PC-3 (cell line): ENCODE measurements around the gene RAET1E. TPM values are rescaled to one million over a fixed set of nuclear protein-coding genes. Genes with fewer than 3 reads are reported as not detected.
"Not testable (repeated sequence)": the region's sequence is repeated elsewhere in the genome, so short reads cannot be mapped to it uniquely, and the experiment has no call there.

Source experiments
- ATAC-seq: fragments of 200-7000 bp; cut with Tn5 transposase; 2 replicates; pipeline ENCODE4 v1.9.1; 2020; ENCODE audit warnings: mild to moderate bottlenecking, moderate library complexity
- BruUV-seq: library from RNA; stranded (reverse); fragments of 400-500 nt; replicated peaks from 2 replicates; lab custom pipeline; 2021; lab: Mats Ljungman, UMichigan
- CTCF ChIA-PET: fragments of 300-600 bp; sonication (Branson Sonifier 250); formaldehyde crosslinking; loops from one replicate; lab custom pipeline; 2022; ENCODE audit warnings: antibody characterized with exemption; lab: Charles Lee
- POLR2A ChIA-PET: fragments of 300-600 bp; sonication (Branson Sonifier 250); formaldehyde crosslinking; loops from one replicate; lab custom pipeline; 2022; ENCODE audit warnings: antibody characterized with exemption; ENCODE audit not compliant: unreplicated experiment; lab: Charles Lee
- DNase-seq: peaks from one replicate; pipeline ENCODE4 v3.0.0-alpha.2; 2015
- H2AFZ ChIP-seq: fragments of 300-600 bp; sonication (generic); 2 replicates; pipeline ENCODE4 v1.6.0; 2016; ENCODE audit warnings: antibody characterized with exemption, low read length
- H3F3A ChIP-seq: fragments of 300-600 bp; sonication (generic); one replicate; pipeline ENCODE4 v1.6.0; 2017; ENCODE audit warnings: antibody characterized with exemption, low read length, control low read depth, mild to moderate bottlenecking; ENCODE audit not compliant: unreplicated experiment
- H3K27ac ChIP-seq: fragments of 300-600 bp; sonication (generic); 2 replicates; pipeline ENCODE4 v1.5.1; 2016; ENCODE audit warnings: mild to moderate bottlenecking, low read length
- H3K27me3 ChIP-seq: fragments of 300-600 bp; sonication (generic); 2 replicates; pipeline ENCODE4 v1.6.1; 2016; ENCODE audit warnings: low read length, mixed read lengths
- H3K36me3 ChIP-seq: fragments of 300-600 bp; sonication (generic); 2 replicates; pipeline ENCODE4 v1.6.1; 2016; ENCODE audit warnings: low read depth, mixed run types, low read length, mixed read lengths
- H3K4me1 ChIP-seq: fragments of 300-600 bp; sonication (generic); 2 replicates; pipeline ENCODE4 v1.5.1; 2016; ENCODE audit warnings: low read length; ENCODE audit not compliant: insufficient read depth
- H3K4me2 ChIP-seq: fragments of 300-600 bp; sonication (generic); 2 replicates; pipeline ENCODE4 v1.6.0; 2016; ENCODE audit warnings: low read length
- H3K4me3 ChIP-seq: fragments of 300-600 bp; sonication (generic); 2 replicates; pipeline ENCODE4 v1.5.1; 2016; ENCODE audit warnings: mild to moderate bottlenecking, low read length, mixed read lengths
- H3K79me2 ChIP-seq: fragments of 300-600 bp; sonication (generic); 2 replicates; pipeline ENCODE4 v1.6.1; 2017; ENCODE audit warnings: low read length, mixed read lengths
- H3K9ac ChIP-seq: fragments of 300-600 bp; sonication (generic); 2 replicates; pipeline ENCODE4 v1.6.0; 2016; ENCODE audit warnings: mild to moderate bottlenecking, low read length
- H3K9me2 ChIP-seq: fragments of 300-600 bp; sonication (generic); replicated peaks from 2 replicates; pipeline ENCODE4 v1.6.1; 2016; ENCODE audit warnings: mixed run types, low read length, mixed read lengths
- H3K9me3 ChIP-seq: fragments of 300-600 bp; sonication (generic); 2 replicates; pipeline ENCODE4 v1.6.1; 2016; ENCODE audit warnings: low read length, mixed read lengths
- H4K20me1 ChIP-seq: fragments of 300-600 bp; sonication (generic); 2 replicates; pipeline ENCODE4 v1.6.1; 2016; ENCODE audit warnings: low read length, mixed read lengths
- CTCF ChIP-seq: fragments of 300-600 bp; sonication (generic); conservative IDR thresholded peaks from 2 replicates; pipeline ENCODE4 v1.5.1; 2017; ENCODE audit warnings: antibody characterized with exemption, low read depth, mild to moderate bottlenecking, low read length
- EZH2 ChIP-seq: fragments of 300-600 bp; sonication (generic); IDR thresholded peaks from one replicate; pipeline ENCODE4 v1.6.1; 2017; ENCODE audit warnings: antibody characterized with exemption, mild to moderate bottlenecking, low read length; ENCODE audit not compliant: unreplicated experiment
- EZH2phosphoT487 ChIP-seq: fragments of 300-600 bp; sonication (generic); IDR thresholded peaks from 2 replicates; pipeline ENCODE4 v1.6.1; 2018; ENCODE audit warnings: mild to moderate bottlenecking, antibody characterized with exemption, low read length, borderline replicate concordance
- intact Hi-C: fragments of 100-400 bp; cut with micrococcal nuclease; formaldehyde crosslinking; loops from 2 replicates; pipeline ENCODE4 v1.9.0; 2023
- total RNA-seq: library from RNA; depleted of rRNA; stranded (reverse); fragments of >200 nt; gene quantifications from 2 replicates; pipeline ENCODE4 v1.2.3, GENCODE V29; 2014

RAET1E gene
- total RNA-seq, 1 experiment from 2014 or later = 0.40 TPM

DNA sequence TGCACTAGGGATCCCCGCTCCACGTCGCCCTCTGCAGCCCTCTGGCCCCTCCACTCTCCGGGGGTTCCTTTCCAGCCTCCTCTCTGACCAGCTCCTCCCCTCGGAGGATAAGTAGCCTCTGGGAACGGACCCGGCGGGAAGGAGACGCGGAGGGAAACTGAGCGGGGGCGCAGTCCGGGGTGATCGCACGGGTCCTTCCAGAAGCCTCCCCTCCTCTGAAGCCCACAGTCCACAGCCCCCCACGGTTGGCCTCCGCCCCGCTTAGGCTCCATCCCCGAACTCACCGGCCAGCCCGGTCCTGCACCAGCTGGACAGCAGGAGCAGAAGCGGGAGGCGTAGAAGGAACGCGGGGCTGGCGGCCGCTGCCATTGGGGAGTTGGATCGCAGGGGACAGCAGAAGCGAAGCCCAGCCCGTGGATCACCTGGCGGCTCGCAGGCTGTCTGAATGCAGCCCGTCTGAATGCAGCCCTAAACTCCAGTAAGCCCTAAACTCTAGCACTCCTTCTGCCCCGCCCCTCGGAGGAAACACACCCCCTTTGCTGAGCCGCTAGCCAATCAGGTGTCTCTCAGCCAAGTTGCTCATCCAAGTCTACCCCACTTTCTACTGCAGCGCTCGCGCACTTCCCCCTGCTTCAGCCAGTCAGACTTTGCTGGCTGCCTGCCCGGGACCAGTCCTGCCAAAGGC lies 24.9 kb upstream of the RAET1E start, which contains the start of gene RAET1G:
Gene RAET1G (minus strand): TSS at position 480 of the 685 bp plus-strand sequence. CDS start 111 bp downstream, at position 369.
- ATAC-seq (peak; percentile 84), DNase-seq (peak; percentile 85)
- no TSS peak for BruUV-seq
- Histone ChIP-seq H3K4me1 (peaks cover 8% of the 10 kb centered on the region; the same call in 1 of the 2 replicates), H3K9ac (no peak within 1 kb of the TSS), H3K4me2 (peak within 1 kb of the TSS; percentile 91), H3K36me3 (no peaks in the 10 kb centered on the region; the same call in 1 of the 2 replicates), H3K27ac (no peak within 1 kb of the TSS), H3K4me3 (peak within 1 kb of the TSS; percentile 80), H3F3A (no peaks in the 10 kb centered on the region), H2AFZ (peak within 1 kb of the TSS; percentile 92), H3K9me2 (no peaks in the 10 kb centered on the region), H3K79me2 (no peaks in the 10 kb centered on the region), H3K9me3 (no peaks in the 10 kb centered on the region), H4K20me1 (no peaks in the 10 kb centered on the region), H3K27me3 (no peaks in the 10 kb centered on the region)
- intact Hi-C loops = loop anchor here (10.0 kb wide), 1 partner anchor 378 kb away; the partner anchor contains the start of gene PPIL4
- ChIA-PET POLR2A (no interaction called here), CTCF (no interaction called here)
- TF ChIP-seq CTCF = no peak
- no peak for TF ChIP-seq EZH2phosphoT487
- no peak for TF ChIP-seq EZH2

DNA sequence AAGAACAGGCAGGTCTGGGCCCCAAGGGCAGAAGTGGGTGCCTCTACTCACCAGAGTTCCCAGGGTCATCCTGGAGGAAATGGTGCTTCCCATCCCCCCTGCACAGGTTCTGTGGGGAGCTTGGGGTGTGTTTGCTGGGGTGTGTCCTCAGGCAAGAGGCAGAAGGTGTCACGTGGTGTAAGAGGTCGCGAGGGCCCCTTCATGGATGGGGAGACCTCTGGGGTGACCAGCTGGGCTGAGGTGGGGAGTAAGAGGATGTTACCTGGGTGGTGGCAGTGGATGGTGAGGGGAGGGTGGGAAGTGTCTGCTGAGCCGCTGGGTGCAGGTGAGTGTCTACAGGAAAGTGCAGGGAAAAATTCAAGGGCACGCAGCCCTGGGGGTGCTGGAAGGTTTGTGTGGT lies 24.2 kb upstream of the RAET1E start:
- H3K27ac ChIP-seq, H3K9me2 ChIP-seq, H2AFZ ChIP-seq, CTCF ChIA-PET, DNase-seq, POLR2A ChIA-PET, H3K9me3 ChIP-seq, H3F3A ChIP-seq, BruUV-seq, H3K4me1 ChIP-seq, H4K20me1 ChIP-seq, H3K27me3 ChIP-seq, ATAC-seq, H3K36me3 ChIP-seq, H3K79me2 ChIP-seq, H3K9ac ChIP-seq: not testable (repeated sequence)
- peak overlapping the region; percentile 91 for H3K4me2 ChIP-seq
- intact Hi-C loops = loop anchor here (10.0 kb wide), 1 partner anchor 377 kb away; the partner anchor contains the start of gene PPIL4
- peak overlapping the region; percentile 80; the same call in 1 of the 2 replicates for H3K4me3 ChIP-seq

DNA sequence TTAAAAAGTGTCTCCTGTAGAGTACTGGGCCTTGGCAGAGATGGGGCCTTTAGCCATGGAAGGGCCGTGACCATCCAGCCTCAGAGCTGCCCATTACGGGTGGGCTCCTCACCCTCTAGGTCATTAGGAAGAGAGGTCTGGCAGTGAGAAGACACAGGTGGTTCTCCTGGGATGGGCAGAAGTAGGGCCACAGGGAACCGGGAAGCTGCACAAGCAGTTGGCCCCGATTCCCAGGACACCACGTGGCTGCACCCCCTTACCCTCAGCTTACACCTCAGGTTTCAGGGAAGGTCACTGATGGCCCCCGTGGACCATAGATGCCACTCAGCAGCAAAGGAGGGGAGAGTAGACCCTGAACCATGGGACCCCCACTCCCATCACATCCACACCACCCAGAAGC lies 23.4 kb upstream of the RAET1E start:
- BruUV-seq = no TSS peak
- no peak for TF ChIP-seq CTCF
- no peak for TF ChIP-seq EZH2
- no peak for TF ChIP-seq EZH2phosphoT487
- intact Hi-C loops = loop anchor here (10.0 kb wide), 1 partner anchor 377 kb away; the partner anchor contains the start of gene PPIL4
- DNase-seq (no peak), ATAC-seq (no peak)
- H3K9ac ChIP-seq = no peak overlapping the region
- POLR2A ChIA-PET = no interaction called here
- no peaks in the 10 kb centered on the region for H3K79me2 ChIP-seq
- no peaks in the 10 kb centered on the region for H4K20me1 ChIP-seq
- no peaks in the 10 kb centered on the region; the same call in 1 of the 2 replicates for H3K36me3 ChIP-seq
- CTCF ChIA-PET = no interaction called here
- H3K9me2 ChIP-seq = no peaks in the 10 kb centered on the region
- no peak overlapping the region for H3K27ac ChIP-seq
- no peak overlapping the region for H3K4me3 ChIP-seq
- H3K4me2 ChIP-seq = no peak overlapping the region
- H3K9me3 ChIP-seq = no peaks in the 10 kb centered on the region
- H2AFZ ChIP-seq = no peak overlapping the region
- H3K27me3 ChIP-seq = no peaks in the 10 kb centered on the region
- peaks cover 8% of the 10 kb centered on the region; the same call in 1 of the 2 replicates for H3K4me1 ChIP-seq
- no peaks in the 10 kb centered on the region for H3F3A ChIP-seq
